Psoas muscle (tissue), 8 donors: Measurements from ENCODE around the gene ACTL7B. TPM values are rescaled to one million over a fixed set of nuclear protein-coding genes. Genes with fewer than 3 reads are reported as not detected.

Experiments used
- ATAC-seq, 4 donors: fragments of 200-7000 bp; cut with Tn5 transposase; one replicate each; pipeline ENCODE4 v1.9.1; 2020; ENCODE audit warnings: moderate library complexity in 3 of 4, mild to moderate bottlenecking in 2 of 4
- DNase-seq, 2 donors: peaks; one replicate each; pipeline ENCODE4 v3.0.0-alpha.2; 2020
- H3K27ac ChIP-seq: fragments of 200-600 bp; one replicate; pipeline ENCODE4 v1.8.0; 2022
- H3K27me3 ChIP-seq, 3 donors: fragments of 200-600 bp in 1 of 3; one replicate each; pipeline versions ENCODE4 v1.6.1 to v1.8.0; 2013 to 2022; ENCODE audit warnings: low read length in 2 of 3, mild to moderate bottlenecking in 2 of 3, moderate library complexity in 1 of 3; ENCODE audit not compliant: insufficient read depth in 3 of 3
- H3K36me3 ChIP-seq, 2 donors: fragments of 200-600 bp in 1 of 2; one replicate each; pipeline versions ENCODE4 v1.6.1 to v1.8.0; 2013 to 2022; ENCODE audit warnings: low read depth in 1 of 2, mild to moderate bottlenecking in 1 of 2, moderate library complexity in 1 of 2; ENCODE audit not compliant: insufficient read depth in 1 of 2
- H3K4me1 ChIP-seq: fragments of 200-600 bp; one replicate; pipeline ENCODE4 v1.8.0; 2022
- H3K4me3 ChIP-seq: fragments of 200-600 bp; one replicate; pipeline ENCODE4 v1.8.0; 2022; ENCODE audit warnings: mild to moderate bottlenecking
- H3K9me3 ChIP-seq: fragments of 200-600 bp; one replicate; pipeline ENCODE4 v1.8.0; 2022
- CTCF ChIP-seq: fragments of 200-600 bp; IDR thresholded peaks from one replicate; pipeline ENCODE4 v1.8.0; 2022; ENCODE audit warnings: antibody characterized with exemption
- WGBS, 3 donors: extraction: QIAGEN DNeasy Blood & Tissue Kit; methylation state at CpG; one replicate each; pipeline versions ENCODE4 v1.1.6 to v1.1.7; 2013; 5-methylcytosine and 5-hydroxymethylcytosine counted together
- intact Hi-C, 2 donors: fragments of 100-400 bp; cut with DNase I; formaldehyde crosslinking; loops; one replicate each; pipeline versions ENCODE4 v1.11.0 to v1.14.2; 2022
- polyA plus RNA-seq, 3 donors: library from polyadenylated mRNA; stranded (reverse); fragments of 200-250 nt; gene quantifications; one replicate each; pipeline ENCODE4 v1.2.3, GENCODE V29; 2013
- total RNA-seq, 4 donors: library from RNA; stranded (reverse); fragmentation: NEBNext Ultra II Directional in 2 of 4; extraction: Animal tissue kit (Norgen Biotek cat#: 25700) in 2 of 4; gene quantifications; one replicate each; pipeline versions ENCODE4 v1.2.1 to v1.2.4, GENCODE V29; 2021 to 2023
- donor health status: healthy with polysubstance abuse.
- donor health status: DM: no; HTN: no; CAD: no; lungs with moderate emphysema.
- donor health status: Bipolar disorder and iron deficiency.
- donor health status: healthy.
- donor health status: DM: yes; HTN: yes; CAD: no.
- donor health status: DM: no; HTN: no; CAD: no.
- donor health status: DM: no; HTN: no; CAD: no.
- donor health status: DM: yes; HTN: yes; CAD: no.

The ACTL7B gene
- total and polyA plus RNA-seq, 7 donors, result not detected

GRCh38 chr9:108854641-108855528 is 901 bp downstream of the ACTL7B start:
- ATAC-seq, result peak; percentile 52 to 67 (median 62)
- no peak for TF ChIP-seq CTCF
- DNase-seq, result peak in 1 of 2 donors; percentile 76
- no peaks in the 10 kb centered on the region for H3K9me3 ChIP-seq
- no peaks in the 10 kb centered on the region for H3K36me3 ChIP-seq
- H3K27ac ChIP-seq, result no peak overlapping the region
- H3K27me3 ChIP-seq, result no peaks in the 10 kb centered on the region
- WGBS, 3 donors, result 65 to 71% (median 66%) methylated on average over 58 to 59 of the region's 59 CpGs
- no peaks in the 10 kb centered on the region for H3K4me1 ChIP-seq
- intact Hi-C loops, result no loop called here
- H3K4me3 ChIP-seq, result no peak overlapping the region

- H3K9me3 ChIP-seq, result no peaks in the 10 kb centered on the region
- ATAC-seq (no peak), DNase-seq (no peak)
- no peak for TF ChIP-seq CTCF
- intact Hi-C loops, result no loop called here
- H3K27me3 ChIP-seq, result no peaks in the 10 kb centered on the region
- WGBS, 3 donors, result 90 to 93% (median 92%) methylated on average over 3 of the region's 3 CpGs
- no peak overlapping the region for H3K27ac ChIP-seq
- no peaks in the 10 kb centered on the region for H3K36me3 ChIP-seq
- no peaks in the 10 kb centered on the region for H3K4me1 ChIP-seq
- no peak overlapping the region for H3K4me3 ChIP-seq
These were observed 1.7 kb downstream of the ACTL7B start for GRCh38 chr9:108854094-108854493.

- DNase-seq (no peak), ATAC-seq (no peak)
- WGBS, 3 donors, result 29 to 52% (median 37%) methylated on average over 1 of the region's 1 CpG
- H3K27ac ChIP-seq, result no peak overlapping the region
- no peaks in the 10 kb centered on the region for H3K36me3 ChIP-seq
- no peaks in the 10 kb centered on the region for H3K27me3 ChIP-seq
- no peak overlapping the region for H3K4me3 ChIP-seq
- no peak for TF ChIP-seq CTCF
- intact Hi-C loops, result no loop called here
- H3K9me3 ChIP-seq, result no peaks in the 10 kb centered on the region
- H3K4me1 ChIP-seq, result no peaks in the 10 kb centered on the region
These were observed 3.7 kb downstream of the ACTL7B start for GRCh38 chr9:108852079-108852478.

- H3K27ac ChIP-seq, result no peak overlapping the region
- H3K4me1 ChIP-seq, result no peaks in the 10 kb centered on the region
- intact Hi-C loops, result no loop called here
- H3K36me3 ChIP-seq, result no peaks in the 10 kb centered on the region
- 85 to 87% (median 86%) methylated on average over 3 of the region's 3 CpGs for WGBS, 3 donors
- H3K27me3 ChIP-seq, result no peaks in the 10 kb centered on the region
- no peaks in the 10 kb centered on the region for H3K9me3 ChIP-seq
- TF ChIP-seq CTCF, result no peak
- ATAC-seq (no peak), DNase-seq (no peak)
- H3K4me3 ChIP-seq, result no peak overlapping the region
These were observed 4.6 kb downstream of the ACTL7B start for GRCh38 chr9:108851138-108851537.
